Upper lobe of left lung (tissue), 6 donors: ENCODE measurements around the gene CITED4. TPM values are rescaled to one million over a fixed set of nuclear protein-coding genes. Genes with fewer than 3 reads are reported as not detected.
A peak's percentile ranks its signal among the peaks of the same experiment; 100 is the strongest.

ENCODE experiments used
- ATAC-seq, 2 donors: fragments of 200-7000 bp; cut with Tn5 transposase; one replicate each; pipeline ENCODE4 v1.9.1; 2022; ENCODE audit warnings: mild to moderate bottlenecking in 2 of 2, moderate library complexity in 2 of 2; ENCODE audit not compliant: low FRiP score in 2 of 2
- DNase-seq, 2 donors: peaks; one replicate each; pipeline ENCODE4 v3.0.0-alpha.2; 2019 to 2020
- H3K27ac ChIP-seq, 4 donors: fragments of 200-600 bp; sonication (generic); one replicate each; pipeline ENCODE4 v1.5.1; 2016 to 2019
- H3K27me3 ChIP-seq, 4 donors: fragments of 200-600 bp; sonication (generic); one replicate each; pipeline ENCODE4 v1.5.1; 2017 to 2019
- H3K36me3 ChIP-seq, 4 donors: fragments of 200-600 bp; sonication (generic); one replicate each; pipeline ENCODE4 v1.5.1; 2016 to 2019
- H3K4me1 ChIP-seq, 4 donors: fragments of 200-600 bp; sonication (generic); one replicate each; pipeline ENCODE4 v1.5.1; 2018 to 2019
- H3K4me3 ChIP-seq, 4 donors: fragments of 200-600 bp; sonication (generic); one replicate each; pipeline ENCODE4 v1.5.1; 2017 to 2019; ENCODE audit warnings: mild to moderate bottlenecking in 2 of 4, moderate library complexity in 1 of 4
- H3K9me3 ChIP-seq, 4 donors: fragments of 200-600 bp; sonication (generic); one replicate each; pipeline ENCODE4 v1.5.1; 2018 to 2019
- EP300 ChIP-seq, 4 donors: sonication (generic); formaldehyde crosslinking; IDR thresholded peaks; one replicate each; pipeline ENCODE4 v1.5.1; 2017; ENCODE audit warnings: antibody characterized with exemption in 4 of 4, control low read depth in 2 of 4
- POLR2A ChIP-seq, 4 donors: fragments of 450-650 bp; IDR thresholded peaks; one replicate each; pipeline ENCODE4 v1.5.1; 2016 to 2017; ENCODE audit warnings: antibody characterized with exemption in 4 of 4, mild to moderate bottlenecking in 2 of 4
- POLR2AphosphoS5 ChIP-seq, 2 donors: sonication (generic); formaldehyde crosslinking; IDR thresholded peaks; one replicate each; pipeline ENCODE4 v1.5.1; 2017; ENCODE audit warnings: antibody characterized with exemption in 2 of 2
- WGBS, 2 donors: methylation state at CpG; one replicate each; pipeline ENCODE4 v1.1.5; 2017 to 2018; 5-methylcytosine and 5-hydroxymethylcytosine counted together
- total RNA-seq, 6 donors: library from RNA; depleted of rRNA in 4 of 6; stranded (reverse); fragments of >200 nt in 4 of 6; gene quantifications; one replicate each; pipeline versions ENCODE4 v1.1.0 to v1.2.1, GENCODE V29; 2016 to 2021
- TF ChIP-seq, protein P1 (sequence below), 6 experiments: fragments of 450-650 bp in 4 of 6; fragments of 200-600 bp in 2 of 6; sonication (generic) in 2 of 6; IDR thresholded peaks; one replicate each; pipeline ENCODE4 v1.5.1; 2016 to 2019; ENCODE audit warnings: antibody characterized with exemption in 6 of 6
- donor health status: DM: no; HTN: no; CAD: no; lungs with moderate emphysema.
- donor health status: DM: no; HTN: yes; CAD: no; lungs with severe emphysema.

CITED4 gene
- total RNA-seq, 6 donors from 2014 or later: 8.4 to 36.5 (median 19.8) TPM

DNA sequence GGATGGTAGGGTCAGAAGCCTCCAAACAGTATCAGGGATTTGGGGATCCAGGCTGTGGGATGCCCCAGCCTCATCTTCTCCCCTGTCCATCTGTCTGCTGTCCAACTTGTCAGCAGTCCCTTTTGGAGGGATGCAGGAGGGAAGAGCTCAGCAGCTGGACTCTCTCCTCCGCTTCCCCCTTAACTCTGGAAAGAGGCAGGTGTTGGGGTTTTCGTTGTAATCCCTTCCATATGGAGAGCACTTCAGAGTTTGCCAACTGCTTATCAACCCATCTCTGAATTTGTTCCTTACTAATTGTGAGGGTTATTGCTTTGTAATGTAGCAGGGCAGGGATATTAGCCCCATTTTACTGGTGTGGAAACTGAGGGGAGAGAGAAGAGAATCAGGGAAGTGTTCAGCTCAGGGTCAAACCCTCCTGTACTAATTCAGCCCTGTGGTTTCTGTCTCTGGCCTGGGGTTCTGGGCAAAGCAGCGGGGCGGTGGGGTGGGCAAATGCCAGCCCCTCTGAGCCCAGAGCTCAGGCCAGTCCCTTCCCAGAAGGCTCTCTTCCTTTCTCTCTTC lies 3.2 kb downstream of the CITED4 start:
- ATAC-seq: no peak
- peak overlapping the region in 2 of 4 donors; percentile 68 to 84 for H3K27ac ChIP-seq
- TF ChIP-seq POLR2AphosphoS5 (IDR thresholded peaks at IDR 0.05) (no peak), POLR2A (IDR thresholded peaks at IDR 0.05) (no peak), EP300 (IDR thresholded peaks at IDR 0.05) (no peak)
- TF ChIP-seq, protein P1, sequence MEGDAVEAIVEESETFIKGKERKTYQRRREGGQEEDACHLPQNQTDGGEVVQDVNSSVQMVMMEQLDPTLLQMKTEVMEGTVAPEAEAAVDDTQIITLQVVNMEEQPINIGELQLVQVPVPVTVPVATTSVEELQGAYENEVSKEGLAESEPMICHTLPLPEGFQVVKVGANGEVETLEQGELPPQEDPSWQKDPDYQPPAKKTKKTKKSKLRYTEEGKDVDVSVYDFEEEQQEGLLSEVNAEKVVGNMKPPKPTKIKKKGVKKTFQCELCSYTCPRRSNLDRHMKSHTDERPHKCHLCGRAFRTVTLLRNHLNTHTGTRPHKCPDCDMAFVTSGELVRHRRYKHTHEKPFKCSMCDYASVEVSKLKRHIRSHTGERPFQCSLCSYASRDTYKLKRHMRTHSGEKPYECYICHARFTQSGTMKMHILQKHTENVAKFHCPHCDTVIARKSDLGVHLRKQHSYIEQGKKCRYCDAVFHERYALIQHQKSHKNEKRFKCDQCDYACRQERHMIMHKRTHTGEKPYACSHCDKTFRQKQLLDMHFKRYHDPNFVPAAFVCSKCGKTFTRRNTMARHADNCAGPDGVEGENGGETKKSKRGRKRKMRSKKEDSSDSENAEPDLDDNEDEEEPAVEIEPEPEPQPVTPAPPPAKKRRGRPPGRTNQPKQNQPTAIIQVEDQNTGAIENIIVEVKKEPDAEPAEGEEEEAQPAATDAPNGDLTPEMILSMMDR (IDR thresholded peaks at IDR 0.05): no peak
- H3K4me1 ChIP-seq: peaks cover 14 to 41% (median 20%) of the 10 kb centered on the region in 4 donors
- DNase-seq: peak in 1 of 2 donors; percentile 33
- H3K9me3 ChIP-seq: no peaks in the 10 kb centered on the region
- no peaks in the 10 kb centered on the region for H3K27me3 ChIP-seq
- no peak overlapping the region for H3K4me3 ChIP-seq
- WGBS, 2 donors: 81 to 82% methylated on average over 2 to 4 of the region's 4 CpGs
- no peaks in the 10 kb centered on the region for H3K36me3 ChIP-seq

DNA sequence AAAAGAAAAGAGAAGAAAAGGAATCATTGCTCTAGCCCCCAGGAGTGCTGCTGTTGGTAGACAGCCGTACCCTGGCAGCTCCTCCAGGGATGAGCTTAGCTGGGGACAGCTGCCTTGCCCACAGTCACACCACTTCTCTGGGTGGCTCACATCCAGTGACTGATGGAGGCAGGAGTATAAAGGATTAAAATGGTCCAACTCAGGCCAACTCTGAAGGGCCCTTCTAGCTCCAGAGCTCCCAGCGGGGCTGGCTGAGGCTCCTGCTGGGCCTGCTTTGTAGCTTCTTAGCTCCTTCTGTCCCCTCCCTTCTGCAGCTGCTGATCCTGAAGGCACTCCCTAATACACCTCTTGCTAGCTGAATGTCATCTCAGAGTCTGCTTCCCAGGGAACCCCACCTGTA lies 4.4 kb downstream of the CITED4 start:
- ATAC-seq: no peak
- WGBS, 2 donors: 58 to 100% methylated on average over 2 of the region's 2 CpGs
- Histone ChIP-seq H3K9me3 (no peaks in the 10 kb centered on the region), H3K4me3 (no peak overlapping the region), H3K27ac (no peak overlapping the region), H3K4me1 (peaks cover 11 to 31% (median 18%) of the 10 kb centered on the region in 4 donors), H3K27me3 (no peaks in the 10 kb centered on the region), H3K36me3 (no peaks in the 10 kb centered on the region)
- TF ChIP-seq, protein P1 (IDR thresholded peaks at IDR 0.05): no peak
- TF ChIP-seq POLR2A (IDR thresholded peaks at IDR 0.05) (no peak), EP300 (IDR thresholded peaks at IDR 0.05) (no peak), POLR2AphosphoS5 (IDR thresholded peaks at IDR 0.05) (no peak)
- DNase-seq: peak in 1 of 2 donors; percentile 53

GRCh38 chr1:40856656-40857302 lies 5.4 kb downstream of the CITED4 start:
- 76 to 87% methylated on average over 9 of the region's 9 CpGs for WGBS, 2 donors

GRCh38 chr1:40856116-40856515 lies 6.0 kb downstream of the CITED4 start:
- no peaks in the 10 kb centered on the region for H3K36me3 ChIP-seq
- no peak for DNase-seq
- H3K4me1 ChIP-seq: peaks cover 7 to 18% (median 12%) of the 10 kb centered on the region in 4 donors
- H3K4me3 ChIP-seq: no peak overlapping the region
- TF ChIP-seq, protein P1 (IDR thresholded peaks at IDR 0.05): no peak
- TF ChIP-seq POLR2AphosphoS5 (IDR thresholded peaks at IDR 0.05) (no peak), EP300 (IDR thresholded peaks at IDR 0.05) (no peak), POLR2A (IDR thresholded peaks at IDR 0.05) (no peak)
- H3K9me3 ChIP-seq: no peaks in the 10 kb centered on the region
- ATAC-seq: no peak
- no peaks in the 10 kb centered on the region for H3K27me3 ChIP-seq
- 84 to 91% methylated on average over 3 of the region's 3 CpGs for WGBS, 2 donors
- H3K27ac ChIP-seq: no peak overlapping the region

More at GRCh38 chr1:40856656-40857302, 5.4 kb downstream of the CITED4 start:
- H3K27me3 ChIP-seq: no peaks in the 10 kb centered on the region
- no peaks in the 10 kb centered on the region for H3K36me3 ChIP-seq
- no peak overlapping the region for H3K4me3 ChIP-seq
- ATAC-seq (no peak), DNase-seq (no peak)
- TF ChIP-seq EP300 (IDR thresholded peaks at IDR 0.05) (no peak), POLR2A (IDR thresholded peaks at IDR 0.05) (no peak), POLR2AphosphoS5 (IDR thresholded peaks at IDR 0.05) (no peak)
- TF ChIP-seq, protein P1 (IDR thresholded peaks at IDR 0.05): no peak
- no peaks in the 10 kb centered on the region for H3K9me3 ChIP-seq
- peaks cover 10 to 24% (median 14%) of the 10 kb centered on the region in 4 donors for H3K4me1 ChIP-seq
- H3K27ac ChIP-seq: no peak overlapping the region
